Large intestine (tissue), 3 donors: ENCODE measurements around the gene TRMT2A. TPM values are rescaled to one million over a fixed set of nuclear protein-coding genes. Genes with fewer than 3 reads are reported as not detected.

Source experiments
- DNase-seq, 2 donors: peaks; one replicate each; pipeline versions ENCODE4 v3.0.0 to v3.0.0-alpha.2; 2013
- H3K27ac ChIP-seq: one replicate; pipeline ENCODE4 v1.5.1; 2013; ENCODE audit warnings: low read length
- H3K27me3 ChIP-seq: 2 replicates; pipeline ENCODE4 v1.6.1; 2013; ENCODE audit warnings: low read length; ENCODE audit not compliant: control insufficient read depth, insufficient read depth
- H3K36me3 ChIP-seq: 2 replicates; pipeline ENCODE4 v1.6.1; 2013; ENCODE audit warnings: low read length; ENCODE audit not compliant: control insufficient read depth, insufficient read depth
- H3K4me1 ChIP-seq: one replicate; pipeline ENCODE4 v1.6.1; 2013; ENCODE audit warnings: low read length; ENCODE audit not compliant: control insufficient read depth, insufficient read depth
- H3K4me3 ChIP-seq: one replicate; pipeline ENCODE4 v1.5.1; 2013; ENCODE audit warnings: low read length
- H3K9me3 ChIP-seq: one replicate; pipeline ENCODE4 v1.6.1; 2013; ENCODE audit warnings: mild to moderate bottlenecking, low read depth, low read length, moderate library complexity; ENCODE audit not compliant: control insufficient read depth
- WGBS: methylation state at CpG from one replicate; pipeline ENCODE4 v1.1.5; 2013; ENCODE audit warnings: low lambda C conversion rate; ENCODE audit not compliant: insufficient coverage; 5-methylcytosine and 5-hydroxymethylcytosine counted together
- polyA plus RNA-seq: library from polyadenylated mRNA; unstranded; fragments of 120-200 nt; gene quantifications from one replicate; pipeline ENCODE4 v1.2.1, GENCODE V29; 2013

Gene TRMT2A
- polyA plus RNA-seq, 1 donor = 51.3 TPM

GRCh38 chr22:20101638-20102037 is 15.4 kb downstream of the TRMT2A start:
- Histone ChIP-seq H3K27me3 (no peaks in the 10 kb centered on the region), H3K4me1 (no peaks in the 10 kb centered on the region), H3K36me3 (peaks cover 76% of the 10 kb centered on the region), H3K9me3 (no peaks in the 10 kb centered on the region), H3K27ac (no peak overlapping the region), H3K4me3 (no peak overlapping the region)
- no CpG with 5 or more reads among the region's 8 CpGs for WGBS
- no peak for DNase-seq

DNA sequence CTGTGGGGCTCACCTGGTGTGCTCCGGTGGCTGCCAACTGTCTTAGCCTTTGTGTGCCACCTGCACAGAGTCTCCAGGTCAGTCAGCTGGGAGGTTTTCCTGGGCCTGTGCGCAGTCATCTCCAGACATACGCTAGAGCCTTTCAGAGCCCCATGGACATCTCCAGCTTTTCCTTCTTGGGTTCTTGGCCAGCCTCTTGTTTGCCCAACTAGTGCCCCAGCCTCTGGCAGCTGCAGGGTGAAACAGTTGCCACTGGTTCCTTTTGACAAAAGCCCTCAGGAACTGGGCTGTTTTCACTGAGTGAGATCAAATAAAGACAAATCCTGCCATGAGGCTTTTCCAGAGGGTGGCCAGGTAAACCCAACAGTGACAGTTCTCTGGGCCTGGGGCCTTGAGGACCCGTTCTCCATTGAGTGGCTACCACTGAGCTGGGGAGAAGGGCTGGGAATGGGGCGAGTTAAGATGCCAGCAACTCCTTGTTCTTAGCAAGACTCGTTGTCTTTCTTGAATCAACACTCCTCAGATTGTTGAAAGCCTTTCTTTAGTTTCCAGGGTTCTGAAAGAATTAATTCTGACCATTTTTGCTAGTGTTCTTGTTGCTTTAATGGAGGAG is 17.8 kb downstream of the TRMT2A start:
- Histone ChIP-seq H3K4me3 (no peak overlapping the region), H3K36me3 (peaks cover 76% of the 10 kb centered on the region), H3K9me3 (peaks cover 2% of the 10 kb centered on the region), H3K4me1 (no peaks in the 10 kb centered on the region), H3K27me3 (no peaks in the 10 kb centered on the region), H3K27ac (no peak overlapping the region)
- WGBS = no CpG with 5 or more reads among the region's 6 CpGs
- DNase-seq = no peak

DNA sequence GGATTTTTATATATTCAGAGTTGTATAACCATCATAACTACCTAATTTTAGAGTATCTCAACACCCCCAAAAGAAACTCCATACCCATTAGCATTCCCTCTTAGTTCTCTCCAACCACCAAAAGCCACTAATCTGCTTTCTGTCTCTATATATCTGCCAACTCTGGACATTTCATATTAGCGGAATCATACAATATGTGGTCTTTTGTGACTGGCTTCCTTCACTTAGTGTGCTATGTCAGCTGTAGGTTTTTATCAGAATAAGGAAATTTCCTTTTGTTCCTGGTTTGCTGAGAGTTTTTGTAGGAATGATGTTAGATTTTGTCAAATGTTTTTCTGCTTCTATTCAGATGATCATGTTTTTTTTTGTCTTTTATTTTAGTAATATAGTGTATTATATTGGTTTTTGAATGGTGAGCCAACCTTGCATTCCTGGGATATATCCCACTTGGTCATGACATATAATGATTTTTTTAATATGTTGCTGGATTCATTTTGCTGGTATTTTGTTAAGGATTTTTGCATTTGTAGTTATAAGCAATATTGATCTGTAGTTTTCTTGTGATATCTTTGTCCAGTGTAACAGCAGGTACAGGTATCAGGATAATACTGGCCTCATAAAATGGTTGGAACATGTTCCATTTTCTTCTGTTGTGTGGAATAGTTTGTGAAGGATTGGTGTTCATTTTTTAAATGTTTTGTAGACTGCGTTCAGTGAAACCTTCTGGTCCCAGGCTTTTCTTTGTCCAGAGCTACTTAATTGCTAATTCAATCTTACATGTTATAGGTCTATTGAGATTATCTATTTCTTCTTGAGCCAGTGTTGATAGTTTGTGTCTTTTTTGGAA is 20.2 kb downstream of the TRMT2A start:
- Histone ChIP-seq H3K4me3 (no peak overlapping the region), H3K9me3 (peaks cover 2% of the 10 kb centered on the region), H3K27ac (no peak overlapping the region), H3K27me3 (no peaks in the 10 kb centered on the region), H3K4me1 (no peaks in the 10 kb centered on the region), H3K36me3 (peaks cover 83% of the 10 kb centered on the region)
- WGBS = no CpG with 5 or more reads among the region's 2 CpGs
- DNase-seq = no peak

GRCh38 chr22:20095521-20095920 is 21.5 kb downstream of the TRMT2A start:
- no peak overlapping the region for H3K4me3 ChIP-seq
- H3K27me3 ChIP-seq = no peaks in the 10 kb centered on the region
- peaks cover 2% of the 10 kb centered on the region for H3K9me3 ChIP-seq
- no peak for DNase-seq
- H3K27ac ChIP-seq = no peak overlapping the region
- H3K4me1 ChIP-seq = no peaks in the 10 kb centered on the region
- no CpG with 5 or more reads among the region's 4 CpGs for WGBS
- H3K36me3 ChIP-seq = peaks cover 87% of the 10 kb centered on the region

- H3K4me1 ChIP-seq = no peaks in the 10 kb centered on the region
- WGBS = no CpG with 5 or more reads among the region's 15 CpGs
- DNase-seq = no peak
- no peak overlapping the region for H3K4me3 ChIP-seq
- peaks cover 2% of the 10 kb centered on the region for H3K9me3 ChIP-seq
- H3K27me3 ChIP-seq = no peaks in the 10 kb centered on the region
- H3K27ac ChIP-seq = no peak overlapping the region
- H3K36me3 ChIP-seq = peaks cover 89% of the 10 kb centered on the region
Observed at GRCh38 chr22:20094197-20094807, 22.7 kb downstream of the TRMT2A start.

DNA sequence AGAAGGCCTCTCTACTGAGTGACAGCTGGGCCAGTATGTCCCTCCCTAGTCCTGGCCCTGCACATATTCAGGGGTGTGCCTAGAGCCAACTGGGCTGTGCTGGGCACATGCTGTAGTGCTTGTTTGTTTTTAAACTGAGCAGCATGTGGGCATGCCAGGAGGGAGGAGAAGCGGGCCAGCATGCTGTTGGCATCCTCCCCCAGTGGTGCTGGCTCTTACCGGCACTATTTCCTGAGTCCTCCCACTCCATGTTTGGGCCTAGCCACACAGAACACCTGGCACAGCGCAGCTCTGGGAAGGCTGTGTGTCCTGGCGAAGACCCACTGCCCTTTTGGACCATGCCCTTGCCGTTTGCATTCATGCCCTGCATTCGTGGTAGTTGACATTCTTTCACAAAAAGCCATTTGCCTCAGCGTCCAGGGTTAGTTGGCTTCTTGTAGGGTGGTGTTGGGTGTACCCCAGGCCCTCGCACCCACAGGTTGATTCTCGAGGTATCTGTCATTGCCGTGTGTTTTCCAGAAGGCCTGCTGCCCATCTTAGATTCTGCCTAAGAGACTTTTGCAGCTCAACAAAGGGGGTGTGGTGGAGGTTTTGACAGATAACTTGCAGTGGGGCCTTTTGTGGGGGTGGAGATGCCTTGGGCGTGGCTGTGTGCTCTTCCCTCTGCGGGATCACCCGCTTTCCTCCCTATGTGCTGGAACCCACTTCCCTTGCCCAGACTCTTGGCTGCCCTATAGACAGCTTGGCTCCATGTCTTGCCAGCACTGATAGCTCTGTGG is 23.4 kb downstream of the TRMT2A start:
- no CpG with 5 or more reads among the region's 13 CpGs for WGBS
- peaks cover 2% of the 10 kb centered on the region for H3K9me3 ChIP-seq
- H3K4me3 ChIP-seq = no peak overlapping the region
- H3K27ac ChIP-seq = no peak overlapping the region
- H3K4me1 ChIP-seq = no peaks in the 10 kb centered on the region
- peaks cover 89% of the 10 kb centered on the region for H3K36me3 ChIP-seq
- DNase-seq = no peak
- no peaks in the 10 kb centered on the region for H3K27me3 ChIP-seq

GRCh38 chr22:20092477-20092854 is 24.6 kb downstream of the TRMT2A start:
- Histone ChIP-seq H3K36me3 (peaks cover 94% of the 10 kb centered on the region), H3K4me3 (no peak overlapping the region), H3K27ac (no peak overlapping the region), H3K27me3 (no peaks in the 10 kb centered on the region), H3K4me1 (no peaks in the 10 kb centered on the region), H3K9me3 (peaks cover 2% of the 10 kb centered on the region)
- no peak for DNase-seq
- WGBS = 100% methylated on average over 3 of the region's 11 CpGs

DNA sequence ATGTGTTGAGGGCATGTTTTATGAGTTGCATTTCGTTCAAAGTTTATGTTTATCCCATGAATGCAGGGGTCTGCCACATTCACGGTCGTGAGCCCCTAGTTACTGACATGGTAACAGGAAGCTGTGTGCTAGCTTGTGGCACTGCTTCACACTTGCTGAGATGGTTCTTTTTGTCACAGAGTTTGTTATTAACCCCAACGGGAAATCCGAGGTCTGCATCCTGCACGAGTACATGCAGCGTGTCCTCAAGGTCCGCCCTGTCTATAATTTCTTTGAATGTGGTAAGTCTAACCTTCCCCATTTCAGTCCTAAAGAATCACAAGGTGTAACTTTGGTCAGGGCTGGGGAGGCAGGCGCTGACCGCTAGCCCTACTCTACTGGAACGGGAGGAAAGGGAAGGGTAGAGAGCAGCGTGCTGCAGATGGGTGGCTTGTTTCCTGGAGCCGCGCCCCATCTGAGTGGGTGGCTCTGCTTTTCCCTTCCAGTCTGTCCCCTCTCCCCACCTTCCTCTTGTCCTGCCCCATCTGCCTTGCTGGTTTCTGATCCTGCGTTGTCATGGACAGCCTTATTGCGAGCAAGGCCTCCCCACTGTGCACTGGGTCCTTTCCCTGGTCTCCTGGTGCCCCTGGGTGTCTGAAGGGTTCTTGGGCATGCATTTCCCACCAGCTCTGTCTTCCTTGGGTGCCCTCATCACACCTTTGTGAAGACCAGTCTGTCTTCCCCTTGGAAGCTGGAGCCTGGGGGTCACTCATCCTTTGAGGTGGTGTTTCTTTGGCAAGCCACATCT is 25.1 kb downstream of the TRMT2A start:
- no peak for DNase-seq

DNA sequence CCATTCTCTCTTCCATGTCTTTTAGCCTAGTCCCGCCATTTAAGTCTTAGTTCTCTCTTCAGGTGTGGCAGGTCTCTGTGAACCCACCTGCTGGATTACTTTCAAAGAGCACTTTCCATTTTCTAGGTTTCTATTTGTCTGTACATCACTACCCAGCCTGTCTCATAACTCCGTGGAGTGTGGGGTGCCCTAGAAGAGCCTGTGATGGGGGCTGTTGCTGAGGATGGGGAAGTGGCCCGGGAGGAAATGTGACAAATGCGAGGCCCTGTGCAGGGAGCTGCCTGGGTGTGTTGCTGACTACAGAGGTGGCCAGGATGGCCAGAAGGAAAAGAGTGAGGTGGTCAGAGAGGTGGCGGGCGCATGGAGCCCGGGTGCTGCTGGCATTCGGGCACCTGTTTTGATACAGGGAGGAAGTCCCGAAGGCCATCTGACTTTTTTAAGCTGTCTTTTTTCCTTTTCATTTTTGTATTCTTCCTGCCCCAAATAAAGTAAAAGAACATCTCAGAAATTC is 26.2 kb downstream of the TRMT2A start:
- DNase-seq = no peak
- Histone ChIP-seq H3K36me3 (peaks cover 98% of the 10 kb centered on the region), H3K4me1 (no peaks in the 10 kb centered on the region), H3K4me3 (no peak overlapping the region), H3K27me3 (no peaks in the 10 kb centered on the region), H3K9me3 (peaks cover 4% of the 10 kb centered on the region), H3K27ac (no peak overlapping the region)
- no CpG with 5 or more reads among the region's 9 CpGs for WGBS

More for the DNA sequence above, 25.1 kb downstream of the TRMT2A start:
- H3K36me3 ChIP-seq = peaks cover 96% of the 10 kb centered on the region
- H3K27ac ChIP-seq = no peak overlapping the region
- peaks cover 2% of the 10 kb centered on the region for H3K9me3 ChIP-seq
- no CpG with 5 or more reads among the region's 16 CpGs for WGBS
- H3K4me3 ChIP-seq = no peak overlapping the region
- H3K27me3 ChIP-seq = no peaks in the 10 kb centered on the region
- H3K4me1 ChIP-seq = no peaks in the 10 kb centered on the region
